ENCODE measurements around the gene SMARCA4. TPM values are rescaled to one million over a fixed set of nuclear protein-coding genes. Genes with fewer than 3 reads are reported as not detected.
"Not testable (repeated sequence)": the region's sequence is repeated elsewhere in the genome, so short reads cannot be mapped to it uniquely, and the experiment has no call there.

The SMARCA4 gene
- total RNA-seq, 1 donor from 2014 or later, result 46.8 TPM

DNA sequence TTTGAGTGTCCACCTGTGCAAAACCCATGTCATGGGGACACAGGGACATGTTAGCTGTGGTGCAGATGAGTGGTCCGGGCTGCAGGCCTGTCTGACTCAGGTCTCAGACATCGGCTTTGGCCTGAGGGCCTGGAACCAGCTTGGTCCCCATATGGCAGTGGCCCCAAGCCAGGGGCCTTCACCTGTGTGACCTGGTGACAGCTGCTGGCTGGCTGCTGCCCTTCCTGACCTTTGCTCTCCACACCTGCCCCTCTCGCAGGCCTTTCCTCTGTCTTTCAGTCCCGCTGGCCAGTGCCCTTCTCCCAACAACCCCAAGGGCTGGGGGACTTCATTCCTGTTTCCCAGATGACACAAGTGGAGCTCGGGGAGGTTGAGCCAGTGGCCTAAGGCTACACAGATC is 105.5 kb downstream of the SMARCA4 start:
- no peak for DNase-seq (ENCODE audit: low read depth in 2 of 2)

DNA sequence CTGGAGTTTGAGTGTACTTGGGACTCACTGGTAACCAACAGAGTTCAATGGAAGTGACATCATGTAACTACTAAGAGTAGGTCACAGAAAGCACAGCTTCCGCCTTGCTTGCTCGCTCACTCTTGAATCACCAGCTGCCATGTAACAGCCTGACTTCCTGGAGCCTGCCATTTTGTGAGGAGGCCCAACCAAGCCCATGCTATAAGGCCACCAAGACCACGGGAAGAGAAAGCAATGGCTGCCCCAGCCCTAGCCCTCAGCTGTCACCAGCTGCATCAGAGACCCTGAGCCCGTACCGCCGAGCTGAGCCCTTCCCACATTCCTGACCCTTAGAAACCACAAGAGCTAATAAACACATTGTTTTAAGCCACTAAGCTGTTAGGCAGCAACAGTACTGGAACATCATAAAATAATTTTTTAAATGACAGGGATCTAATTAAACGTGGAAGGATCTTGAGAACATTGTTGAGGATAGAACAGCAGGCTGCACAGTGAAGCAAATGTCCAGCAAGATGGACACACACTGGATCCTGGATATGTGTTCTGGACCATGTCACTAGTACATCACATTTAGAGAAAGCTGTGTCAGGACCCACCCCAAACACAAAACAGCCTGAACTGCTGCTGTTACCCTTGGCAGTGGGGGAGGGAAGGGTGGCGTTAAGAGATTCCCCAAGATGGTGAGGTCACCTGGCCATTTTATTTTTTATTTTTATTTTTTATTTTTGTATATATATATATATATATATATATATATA is 106.7 kb downstream of the SMARCA4 start:
- no peak for DNase-seq (ENCODE audit: low read depth in 2 of 2)

DNA sequence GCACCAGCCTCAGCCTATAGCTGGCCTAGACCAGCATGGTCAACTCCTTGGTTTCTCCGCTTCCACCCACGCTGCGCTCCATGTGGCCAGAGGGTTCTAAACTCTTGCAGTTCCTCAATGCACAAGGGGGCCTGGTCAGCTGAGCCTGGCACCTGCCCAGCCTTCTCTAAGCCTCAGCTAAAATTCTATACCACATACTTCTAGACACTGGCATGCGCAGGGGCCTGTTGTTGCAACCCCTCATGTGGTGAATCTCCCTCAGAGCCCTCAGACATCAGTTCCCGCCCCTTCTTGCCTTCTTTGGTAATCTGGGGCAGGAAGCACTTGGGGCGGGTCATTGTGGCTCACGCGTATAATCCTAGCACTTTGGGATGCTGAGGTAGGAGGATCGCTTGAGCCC is 108.7 kb downstream of the SMARCA4 start:
- no peak for DNase-seq (ENCODE audit: low read depth in 2 of 2)

DNA sequence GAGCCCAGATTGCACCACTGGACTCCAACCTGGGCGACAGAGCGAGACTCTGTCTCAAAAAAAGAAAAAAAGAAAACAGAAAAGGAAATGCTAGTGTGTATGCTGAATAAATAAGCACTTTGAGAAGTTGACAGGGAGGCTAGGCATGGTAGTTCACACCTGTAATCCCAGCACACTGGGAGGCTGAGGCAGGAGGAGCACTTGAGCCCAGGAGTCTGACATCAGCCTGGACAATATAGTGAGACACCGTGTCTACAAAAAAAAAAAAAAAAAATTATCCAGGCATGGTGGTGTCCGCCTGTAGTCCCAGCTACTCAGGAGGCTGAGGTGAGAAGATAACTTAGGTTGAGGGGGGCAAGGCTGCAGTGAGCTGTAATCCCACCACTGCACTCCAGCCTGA is 109.3 kb downstream of the SMARCA4 start:
- no peak for DNase-seq (ENCODE audit: low read depth in 2 of 2)

DNA sequence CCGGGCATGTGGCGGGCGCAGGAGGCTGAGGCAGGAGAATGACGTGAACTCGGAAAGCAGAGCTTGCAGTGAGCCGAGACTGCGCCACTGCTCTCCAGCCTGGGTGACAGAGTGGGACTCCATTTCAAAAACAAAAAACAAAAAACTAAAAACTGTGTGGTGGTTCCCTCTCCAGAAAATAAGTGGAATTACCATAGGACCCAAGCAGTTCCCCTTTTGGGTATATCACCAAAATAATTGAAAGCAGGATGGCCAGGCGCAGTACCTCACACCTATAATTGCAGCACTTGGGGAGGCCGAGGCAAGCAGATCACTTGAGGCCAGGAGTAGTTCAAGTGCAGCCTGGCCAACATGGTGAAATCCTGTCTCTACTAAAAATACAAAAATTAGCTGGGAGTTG is 112.7 kb downstream of the SMARCA4 start:
- no peak for DNase-seq (ENCODE audit: low read depth in 2 of 2)

DNA sequence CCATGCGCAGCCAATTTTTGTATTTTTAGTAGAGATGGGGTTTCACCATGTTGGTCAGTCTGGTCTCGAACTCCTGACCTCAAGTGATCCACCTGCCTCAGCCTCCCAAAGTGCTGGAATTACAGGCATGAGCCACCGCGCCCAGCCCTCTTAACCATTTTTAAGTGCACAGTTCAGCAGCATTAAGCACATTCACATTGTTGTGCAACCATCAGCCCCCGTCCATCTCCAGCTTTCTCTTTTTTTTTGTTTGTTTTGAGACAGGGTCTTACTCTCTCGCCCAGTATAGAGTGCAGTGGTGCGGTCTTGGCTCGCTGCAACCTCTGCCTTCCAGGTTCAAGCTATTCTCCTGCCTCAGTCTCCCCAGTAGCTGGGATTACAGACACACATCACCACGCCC is 116.0 kb downstream of the SMARCA4 start:
- DNase-seq (ENCODE audit: low read depth in 2 of 2), result not testable (repeated sequence)

DNA sequence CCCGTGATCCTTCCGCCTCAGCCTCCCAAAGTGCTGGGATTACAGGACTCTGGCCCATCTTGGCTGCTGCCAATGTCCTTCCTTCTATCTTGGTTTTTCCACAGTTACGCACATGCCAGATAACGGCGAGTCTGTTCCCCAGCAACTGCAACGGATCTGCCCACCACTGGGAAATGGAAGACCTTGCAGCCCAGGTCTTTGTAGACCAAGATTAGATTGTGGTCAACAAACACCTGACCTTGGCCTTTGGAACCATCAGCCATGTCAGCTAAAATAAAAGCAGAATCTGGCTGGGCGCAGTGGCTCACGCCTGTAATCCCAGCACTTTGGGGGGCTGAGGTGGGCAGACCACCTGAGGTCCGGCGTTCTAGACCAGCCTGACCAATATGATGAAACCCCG is 118.1 kb downstream of the SMARCA4 start:
- no peak for DNase-seq (ENCODE audit: low read depth in 2 of 2)

DNA sequence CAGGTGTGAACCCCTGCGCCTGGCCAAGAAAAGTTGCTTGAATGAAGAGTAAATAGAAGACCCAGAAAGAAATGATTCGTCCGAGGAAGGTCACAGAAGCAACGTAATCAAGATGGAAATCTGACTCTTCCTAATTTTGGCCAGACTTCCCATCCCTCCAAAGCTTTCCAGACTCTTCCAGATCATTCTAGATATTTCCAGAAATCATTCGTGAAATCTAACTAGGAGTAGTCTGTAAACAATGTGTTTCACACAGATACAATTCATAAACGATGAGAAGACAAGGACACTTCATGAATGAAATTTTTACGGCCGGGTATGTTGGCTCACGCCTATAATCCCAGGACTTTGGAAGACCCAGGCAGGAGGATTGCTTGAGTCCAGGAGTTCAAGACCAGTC is 119.2 kb downstream of the SMARCA4 start:
- no peak for DNase-seq (ENCODE audit: low read depth in 2 of 2)

DNA sequence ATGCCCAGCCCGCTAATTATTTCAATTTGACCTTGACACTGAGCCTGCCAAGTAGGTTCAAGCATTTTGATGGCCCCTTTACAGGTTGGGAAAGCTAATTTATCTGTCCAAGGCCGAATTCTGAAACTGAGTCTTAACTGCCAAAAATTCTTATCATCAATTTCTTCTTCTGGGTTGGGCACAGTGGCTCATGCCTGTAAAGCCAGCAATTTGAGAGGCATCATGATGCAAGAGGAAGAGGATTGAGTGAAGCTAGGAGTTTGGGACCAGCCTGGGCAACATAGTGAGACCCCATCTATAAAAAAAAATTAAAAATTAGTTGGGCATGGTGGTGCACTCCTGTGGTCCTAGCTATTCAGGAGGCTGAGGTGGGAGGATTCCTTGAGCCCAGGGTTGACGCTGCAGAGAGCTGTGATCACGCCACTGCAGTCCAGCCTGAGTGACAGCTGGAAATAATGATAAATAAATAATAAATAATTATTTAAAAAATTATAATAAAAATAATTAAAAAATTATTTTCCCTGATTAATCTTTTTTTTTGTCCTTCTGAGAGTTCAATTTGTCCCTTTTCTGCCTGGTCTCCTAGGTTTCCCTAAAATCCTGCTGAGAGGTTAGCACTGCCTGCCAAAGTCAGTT is 127.2 kb downstream of the SMARCA4 start:
- no peak for DNase-seq (ENCODE audit: low read depth in 2 of 2)

DNA sequence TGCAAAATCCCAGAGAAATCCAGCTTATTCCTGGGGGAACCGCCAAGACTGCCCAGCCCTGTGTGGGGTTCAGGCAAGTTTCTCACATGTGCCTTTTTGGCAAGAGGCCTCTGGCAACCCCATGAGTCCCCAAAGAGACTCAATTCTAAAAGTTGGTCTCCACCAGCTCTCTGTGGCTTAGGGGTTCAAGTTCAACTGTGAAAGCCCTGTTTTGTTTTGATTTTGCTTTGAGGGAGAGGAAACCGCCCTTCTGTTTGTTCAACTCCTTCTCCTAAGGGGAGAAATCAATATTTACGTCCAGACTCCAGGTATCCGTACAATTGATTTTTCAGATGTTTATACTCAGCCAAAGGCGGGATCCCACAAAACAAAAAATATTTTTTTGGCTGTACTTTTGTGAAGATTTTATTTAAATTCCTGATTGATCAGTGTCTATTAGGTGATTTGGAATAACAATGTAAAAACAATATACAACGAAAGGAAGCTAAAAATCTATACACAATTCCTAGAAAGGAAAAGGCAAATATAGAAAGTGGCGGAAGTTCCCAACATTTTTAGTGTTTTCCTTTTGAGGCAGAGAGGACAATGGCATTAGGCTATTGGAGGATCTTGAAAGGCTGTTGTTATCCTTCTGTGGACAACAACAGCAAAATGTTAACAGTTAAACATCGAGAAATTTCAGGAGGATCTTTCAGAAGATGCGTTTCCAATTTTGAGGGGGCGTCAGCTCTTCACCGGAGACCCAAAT is 127.8 kb downstream of the SMARCA4 start:
- no peak for DNase-seq (ENCODE audit: low read depth in 2 of 2)

DNA sequence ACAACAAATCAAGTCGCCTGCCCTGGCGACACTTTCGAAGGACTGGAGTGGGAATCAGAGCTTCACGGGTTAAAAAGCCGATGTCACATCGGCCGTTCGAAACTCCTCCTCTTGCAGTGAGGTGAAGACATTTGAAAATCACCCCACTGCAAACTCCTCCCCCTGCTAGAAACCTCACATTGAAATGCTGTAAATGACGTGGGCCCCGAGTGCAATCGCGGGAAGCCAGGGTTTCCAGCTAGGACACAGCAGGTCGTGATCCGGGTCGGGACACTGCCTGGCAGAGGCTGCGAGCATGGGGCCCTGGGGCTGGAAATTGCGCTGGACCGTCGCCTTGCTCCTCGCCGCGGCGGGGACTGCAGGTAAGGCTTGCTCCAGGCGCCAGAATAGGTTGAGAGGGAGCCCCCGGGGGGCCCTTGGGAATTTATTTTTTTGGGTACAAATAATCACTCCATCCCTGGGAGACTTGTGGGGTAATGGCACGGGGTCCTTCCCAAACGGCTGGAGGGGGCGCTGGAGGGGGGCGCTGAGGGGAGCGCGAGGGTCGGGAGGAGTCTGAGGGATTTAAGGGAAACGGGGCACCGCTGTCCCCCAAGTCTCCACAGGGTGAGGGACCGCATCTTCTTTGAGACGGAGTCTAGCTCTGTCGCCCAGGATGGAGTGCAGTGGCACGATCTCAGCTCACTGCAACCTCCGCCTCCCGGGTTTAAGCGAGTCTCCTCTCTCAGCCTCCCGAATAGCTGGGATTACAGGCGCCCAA is 128.6 kb downstream of the SMARCA4 start, which contains the start of gene LDLR:
Gene LDLR (plus strand): TSS at position 210 of the 760 bp plus-strand sequence. CDS start 86 bp downstream, at position 296.
- peak; percentile 89 to 92 for DNase-seq (ENCODE audit: low read depth in 2 of 2)

DNA sequence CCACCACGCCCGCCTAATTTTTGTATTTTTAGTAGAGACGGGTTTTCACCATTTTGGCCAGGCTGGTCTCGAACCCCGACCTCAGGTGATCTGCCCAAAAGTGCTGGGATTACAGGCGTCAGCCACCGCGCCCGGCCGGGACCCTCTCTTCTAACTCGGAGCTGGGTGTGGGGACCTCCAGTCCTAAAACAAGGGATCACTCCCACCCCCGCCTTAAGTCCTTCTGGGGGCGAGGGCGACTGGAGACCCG is 129.1 kb downstream of the SMARCA4 start:
- DNase-seq (ENCODE audit: low read depth in 2 of 2), result not testable (repeated sequence)

DNA sequence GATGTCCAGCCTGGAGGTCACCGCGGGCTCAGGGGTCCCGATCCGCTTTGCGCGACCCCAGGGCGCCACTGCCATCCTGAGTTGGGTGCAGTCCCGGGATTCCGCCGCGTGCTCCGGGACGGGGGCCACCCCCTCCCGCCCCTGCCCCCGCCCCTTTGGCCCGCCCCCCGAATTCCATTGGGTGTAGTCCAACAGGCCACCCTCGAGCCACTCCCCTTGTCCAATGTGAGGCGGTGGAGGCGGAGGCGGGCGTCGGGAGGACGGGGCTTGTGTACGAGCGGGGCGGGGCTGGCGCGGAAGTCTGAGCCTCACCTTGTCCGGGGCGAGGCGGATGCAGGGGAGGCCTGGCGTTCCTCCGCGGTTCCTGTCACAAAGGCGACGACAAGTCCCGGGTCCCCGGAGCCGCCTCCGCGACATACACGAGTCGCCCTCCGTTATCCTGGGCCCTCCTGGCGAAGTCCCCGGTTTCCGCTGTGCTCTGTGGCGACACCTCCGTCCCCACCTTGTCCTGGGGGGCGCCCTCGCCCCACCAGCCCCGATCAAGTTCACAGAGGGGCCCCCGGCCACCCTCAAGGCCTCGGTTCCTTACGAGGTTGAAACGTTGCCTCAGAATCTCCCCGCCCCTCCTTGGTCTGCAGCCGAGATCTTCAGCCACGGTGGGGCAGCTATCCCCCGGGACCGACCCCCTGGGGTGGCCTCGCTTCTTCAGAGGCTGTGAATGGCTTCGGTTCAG is 129.6 kb downstream of the SMARCA4 start:
- DNase-seq (ENCODE audit: low read depth in 2 of 2), result peak; percentile 97 to 98

DNA sequence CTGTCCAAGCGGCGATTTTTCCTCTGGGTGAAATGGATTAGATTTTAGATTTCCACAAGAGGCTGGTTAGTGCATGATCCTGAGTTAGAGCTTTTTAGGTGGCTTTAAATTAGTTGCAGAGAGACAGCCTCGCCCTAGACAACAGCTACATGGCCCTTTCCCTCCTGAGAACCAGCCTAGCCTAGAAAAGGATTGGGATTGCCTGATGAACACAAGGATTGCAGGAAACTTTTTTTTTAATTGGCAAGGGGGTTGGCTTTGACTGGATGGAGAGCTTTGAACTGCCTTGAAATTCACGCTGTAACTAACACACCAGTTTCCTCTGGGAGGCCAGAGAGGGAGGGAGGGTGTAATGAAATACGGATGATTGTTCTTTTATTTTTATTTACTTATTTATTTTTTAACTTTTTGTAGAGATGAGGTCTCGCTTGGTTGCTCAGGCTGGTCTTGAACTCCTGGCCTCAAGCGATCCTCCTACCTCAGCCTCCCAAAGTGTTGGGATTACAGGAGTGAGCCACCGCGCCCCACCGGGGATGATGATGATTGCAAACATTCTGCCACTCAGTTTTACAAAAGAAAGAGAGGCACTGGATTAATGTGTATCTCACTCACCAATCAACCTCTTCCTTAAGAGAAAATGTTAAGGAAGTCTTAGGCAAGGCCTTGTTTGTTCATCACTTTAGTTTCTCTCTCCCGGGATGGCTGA is 130.3 kb downstream of the SMARCA4 start:
- DNase-seq (ENCODE audit: low read depth in 2 of 2), result peak; percentile 21 to 60

DNA sequence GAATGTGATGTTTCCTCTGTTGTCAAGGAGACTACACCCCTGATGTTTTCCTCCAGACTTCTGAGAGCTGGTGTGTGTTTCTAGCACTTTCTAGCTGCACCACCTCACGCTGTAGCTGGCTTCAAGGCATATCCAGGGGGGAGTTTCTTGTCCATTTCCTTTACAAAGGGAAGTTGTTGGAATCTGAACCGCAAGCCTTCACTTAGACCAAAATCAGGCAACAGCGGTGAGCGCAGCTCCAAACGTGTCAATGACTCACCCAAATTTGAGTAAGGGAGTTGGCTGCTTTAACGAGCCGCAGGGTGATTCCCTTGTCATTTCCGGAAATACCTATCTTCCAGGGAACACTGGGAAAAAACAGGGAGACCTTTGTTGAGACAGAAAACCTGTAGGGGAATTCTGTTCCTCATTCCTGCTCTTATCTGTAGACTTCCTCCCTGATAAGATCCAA is 130.9 kb downstream of the SMARCA4 start:
- DNase-seq (ENCODE audit: low read depth in 2 of 2), result peak; percentile 92 to 98

DNA sequence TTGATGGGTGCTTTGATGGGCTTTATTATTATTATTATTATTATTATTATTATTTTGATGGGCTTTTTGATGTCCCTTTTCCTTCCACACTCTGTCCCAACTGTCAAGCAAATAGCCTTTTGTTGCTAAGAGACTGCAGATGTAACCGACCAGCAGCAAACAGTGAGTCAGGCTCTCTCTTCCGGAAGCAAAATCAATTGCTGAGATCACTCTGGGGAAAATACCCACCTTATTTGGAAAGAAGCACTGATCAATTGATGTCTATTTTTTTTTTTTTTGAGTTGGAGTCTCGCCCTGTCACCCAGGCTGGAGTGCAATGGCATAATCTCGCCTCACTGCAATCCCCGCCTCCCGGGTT is 131.3 kb downstream of the SMARCA4 start:
- DNase-seq (ENCODE audit: low read depth in 2 of 2), result peak; percentile 93

DNA sequence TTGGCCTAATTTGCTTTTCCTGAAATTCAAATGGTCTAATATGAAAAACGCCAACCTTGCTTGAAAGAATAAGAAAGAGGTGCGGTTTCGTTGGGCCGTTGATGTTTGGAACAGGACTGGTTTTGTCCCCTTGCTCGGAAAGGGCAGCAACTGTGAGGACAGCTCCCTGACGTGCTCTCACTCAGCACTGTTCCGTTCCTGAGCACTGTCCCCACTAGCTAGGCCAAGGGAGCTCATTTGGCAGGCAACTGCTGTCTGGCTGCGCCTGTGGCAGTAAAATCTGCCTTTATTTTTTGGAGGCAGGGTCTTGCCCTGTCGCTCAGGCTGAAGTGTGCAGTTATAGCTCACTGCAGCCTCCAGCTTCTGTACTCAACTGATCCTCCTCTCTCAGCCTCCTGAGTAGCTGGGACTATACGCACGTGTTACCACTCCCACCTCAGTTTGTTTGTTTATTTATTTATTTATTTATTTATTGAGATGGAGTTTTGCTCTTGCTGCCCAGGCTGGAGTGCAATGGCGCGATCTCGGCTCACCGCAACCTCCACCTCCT is 132.9 kb downstream of the SMARCA4 start:
- peak in 1 of 2 donors; percentile 26 for DNase-seq (ENCODE audit: low read depth in 2 of 2)

DNA sequence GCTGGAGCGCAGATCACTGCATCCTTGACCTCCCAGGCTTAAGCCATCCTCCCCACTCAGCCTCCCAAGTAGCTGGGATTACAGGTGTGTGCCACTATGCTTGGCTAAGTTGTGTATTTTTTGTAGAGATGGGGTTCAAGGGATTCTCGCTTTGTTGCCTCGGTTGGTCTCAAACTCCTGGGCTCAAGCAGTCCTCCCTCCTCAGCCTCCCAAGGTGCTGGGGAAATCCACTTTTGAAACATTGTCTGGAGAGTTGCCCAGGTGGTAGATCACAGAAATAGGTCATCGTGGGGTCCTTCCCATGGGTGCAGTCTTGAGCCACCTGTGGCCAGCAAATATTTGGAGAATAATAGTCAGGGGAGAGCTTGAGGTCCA is 133.7 kb downstream of the SMARCA4 start:
- no peak for DNase-seq (ENCODE audit: low read depth in 2 of 2)

DNA sequence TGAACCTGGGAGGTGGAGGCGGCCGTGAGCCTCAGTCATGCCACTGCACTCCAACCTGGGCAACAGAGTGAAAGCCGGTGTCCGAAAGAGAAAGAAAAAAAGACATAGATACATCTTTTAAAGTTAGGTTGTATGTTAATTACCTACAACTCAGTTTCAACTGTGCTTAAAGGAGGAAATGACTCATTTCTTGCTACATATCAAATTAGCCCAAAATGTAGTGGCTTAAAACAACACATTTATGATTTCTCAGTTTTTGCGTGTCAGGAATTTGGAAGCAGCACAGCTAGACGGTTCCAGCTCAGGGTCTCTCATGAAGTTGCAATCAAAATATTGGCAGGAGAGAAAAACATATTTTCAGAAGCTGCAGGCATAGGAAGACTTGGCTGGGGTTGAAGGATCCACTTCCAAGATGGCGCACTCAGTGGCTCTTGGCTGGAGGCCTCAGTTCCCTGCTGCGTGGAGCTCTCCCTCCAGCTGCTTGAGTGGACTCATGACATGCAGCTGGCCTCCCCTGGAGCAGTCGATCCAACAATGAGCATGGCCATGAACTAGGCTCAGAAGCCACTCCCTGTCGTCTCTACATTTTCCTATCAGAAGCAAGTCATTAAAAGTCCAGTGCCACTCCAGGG is 135.5 kb downstream of the SMARCA4 start:
- peak; percentile 67 to 74 for DNase-seq (ENCODE audit: low read depth in 2 of 2)

DNA sequence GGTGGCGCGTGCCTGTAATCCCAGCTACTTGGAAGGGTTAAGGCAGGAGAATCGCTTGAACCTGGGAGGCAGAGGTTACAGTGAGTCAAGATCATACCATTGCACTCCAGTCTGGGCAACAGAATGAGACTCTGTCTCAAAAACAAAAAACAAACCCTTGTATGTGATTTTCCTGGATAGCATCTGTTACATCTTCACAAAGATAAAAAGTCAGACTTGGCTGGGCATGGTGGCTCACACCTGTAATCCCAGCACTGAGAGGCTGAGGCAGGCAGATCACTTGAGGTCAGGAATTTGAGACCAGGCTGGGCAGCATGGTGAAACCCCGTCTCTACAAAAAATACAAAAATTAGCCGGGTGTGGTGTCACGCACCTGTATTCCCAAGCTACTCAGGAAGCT is 136.5 kb downstream of the SMARCA4 start:
- not testable (repeated sequence) for DNase-seq (ENCODE audit: low read depth in 2 of 2)
